H1 (cell line): ENCODE data around the gene EDEM2. TPM values are rescaled to one million over a fixed set of nuclear protein-coding genes. Genes with fewer than 3 reads are reported as not detected.

Source experiments
- CTCF ChIA-PET: fragments of 300-600 bp; sonication (Branson Sonifier 250); formaldehyde crosslinking; loops from one replicate; lab custom pipeline; 2021; ENCODE audit not compliant: partially characterized antibody; lab: Charles Lee
- POLR2A ChIA-PET: fragments of 300-600 bp; sonication (Branson Sonifier 250); formaldehyde crosslinking; loops from one replicate; lab custom pipeline; 2021; ENCODE audit warnings: inconsistent platforms; ENCODE audit not compliant: partially characterized antibody; lab: Charles Lee
- DNase-seq, 2 experiments: peaks; one replicate each; pipeline versions ENCODE4 v3.0.0 to v3.0.0-alpha.2; 2010 to 2022; ENCODE audit warnings: low spot score in 2 of 2, low read depth in 1 of 2, mixed read lengths in 1 of 2
- FAIRE-seq: peaks from 2 replicates; lab custom pipeline; 2011; peaks lifted over from hg19 to GRCh38; lab: Jason Lieb, UNC
- H2AFZ ChIP-seq: 2 replicates; pipeline ENCODE4 v1.8.1; 2012; ENCODE audit warnings: low read length, inconsistent platforms
- H2AK5ac ChIP-seq: 2 replicates; pipeline ENCODE4 v1.6.1; 2013; ENCODE audit warnings: low read depth, low read length
- H2BK120ac ChIP-seq: replicated peaks from 2 replicates; pipeline ENCODE3; 2013; ENCODE audit warnings: low read depth, low read length, inconsistent platforms
- H2BK12ac ChIP-seq: 2 replicates; pipeline ENCODE4 v1.6.1; 2013; ENCODE audit warnings: low read depth, low read length
- H2BK15ac ChIP-seq: 2 replicates; pipeline ENCODE4 v1.6.1; 2013; ENCODE audit warnings: low read length
- H2BK20ac ChIP-seq: 2 replicates; pipeline ENCODE4 v1.6.1; 2013; ENCODE audit warnings: low read length
- H2BK5ac ChIP-seq: 2 replicates; pipeline ENCODE4 v1.6.1; 2013; ENCODE audit warnings: low read depth, low read length
- H3K14ac ChIP-seq: 2 replicates; pipeline ENCODE4 v1.6.1; 2013; ENCODE audit warnings: inconsistent platforms; ENCODE audit not compliant: insufficient read length
- H3K18ac ChIP-seq: 2 replicates; pipeline ENCODE4 v1.6.1; 2013; ENCODE audit warnings: low read length; ENCODE audit errors: extremely low read depth
- H3K23ac ChIP-seq: 2 replicates; pipeline ENCODE4 v1.6.1; 2013; ENCODE audit warnings: inconsistent platforms; ENCODE audit not compliant: insufficient read length
- H3K23me2 ChIP-seq: 2 replicates; pipeline ENCODE4 v1.6.1; 2013; ENCODE audit warnings: low read depth, low read length
- H3K27ac ChIP-seq: 2 replicates; pipeline ENCODE4 v1.6.1; 2011; ENCODE audit warnings: low read depth, low read length, inconsistent platforms
- H3K27me3 ChIP-seq, 4 experiments: replicated peaks in 1 of 4; 1 replicate in 1 of 4; 2 replicates in 3 of 4; pipeline versions ENCODE4 v1.6.1 to v1.8.1; 2011 to 2013; ENCODE audit warnings: low read length in 3 of 4, mild to moderate bottlenecking in 3 of 4, inconsistent platforms in 2 of 4, mixed read lengths in 2 of 4, moderate library complexity in 1 of 4; ENCODE audit not compliant: control insufficient read depth in 3 of 4, insufficient read depth in 3 of 4; ENCODE audit errors: extremely low read depth in 1 of 4
- H3K36me3 ChIP-seq, 4 experiments: 2 replicates each; pipeline versions ENCODE4 v1.6.1 to v1.8.1; 2011 to 2013; ENCODE audit warnings: mild to moderate bottlenecking in 4 of 4, low read length in 3 of 4, moderate library complexity in 2 of 4, control low read depth in 1 of 4, inconsistent platforms in 1 of 4; ENCODE audit not compliant: insufficient read depth in 4 of 4, control insufficient read depth in 2 of 4
- H3K4ac ChIP-seq: replicated peaks from 2 replicates; pipeline ENCODE3; 2013; ENCODE audit warnings: low read length, low read depth, mixed read lengths, inconsistent platforms; ENCODE audit not compliant: insufficient read length
- H3K4me1 ChIP-seq, 4 experiments: replicated peaks in 1 of 4; 1 replicate in 1 of 4; 2 replicates in 3 of 4; pipeline versions ENCODE4 v1.6.1 to v1.8.1; 2011 to 2013; ENCODE audit warnings: low read length in 3 of 4, inconsistent platforms in 2 of 4, mixed read lengths in 1 of 4; ENCODE audit not compliant: insufficient read depth in 4 of 4, control insufficient read depth in 3 of 4
- H3K4me2 ChIP-seq, 2 experiments: 2 replicates each; pipeline versions ENCODE4 v1.6.1 to v1.8.1; 2011 to 2013; ENCODE audit warnings: low read depth in 2 of 2, low read length in 2 of 2, control low read depth in 1 of 2, inconsistent platforms in 1 of 2, mild to moderate bottlenecking in 1 of 2; ENCODE audit not compliant: insufficient read depth in 1 of 2
- H3K4me3 ChIP-seq, 4 experiments: fragments of 200-600, 300-600 bp in 1 of 4; sonication (generic), shearing (Covaris generic), sonication (Bioruptor Twin) in 1 of 4; 2 replicates each; pipeline versions ENCODE4 v1.5.1 to v1.8.1; 2011 to 2016; ENCODE audit warnings: low read length in 4 of 4, low read depth in 3 of 4, control low read depth in 2 of 4, inconsistent platforms in 2 of 4, mild to moderate bottlenecking in 2 of 4, mixed read lengths in 1 of 4, moderate library complexity in 1 of 4; ENCODE audit not compliant: insufficient read depth in 2 of 4; ENCODE audit errors: extremely low read depth in 1 of 4
- H3K56ac ChIP-seq: replicated peaks from 2 replicates; pipeline ENCODE3; 2013; ENCODE audit warnings: low read depth, mild to moderate bottlenecking, mixed read lengths, low read length, inconsistent platforms; ENCODE audit not compliant: insufficient read length
- H3K79me1 ChIP-seq: 2 replicates; pipeline ENCODE4 v1.6.1; 2013; ENCODE audit warnings: low read depth, low read length, control low read depth
- H3K79me2 ChIP-seq, 2 experiments: 2 replicates each; pipeline versions ENCODE4 v1.6.1 to v1.8.1; 2012 to 2013; ENCODE audit warnings: low read length in 2 of 2, mild to moderate bottlenecking in 2 of 2, inconsistent platforms in 1 of 2; ENCODE audit not compliant: insufficient read depth in 2 of 2, control insufficient read depth in 1 of 2
- H3K9ac ChIP-seq, 4 experiments: replicated peaks in 1 of 4; 1 replicate in 1 of 4; 2 replicates in 3 of 4; pipeline versions ENCODE4 v1.6.1 to v1.8.1; 2011 to 2013; ENCODE audit warnings: low read depth in 3 of 4, low read length in 3 of 4, control low read depth in 2 of 4, mild to moderate bottlenecking in 2 of 4, moderate library complexity in 2 of 4, inconsistent platforms in 1 of 4; ENCODE audit errors: extremely low read depth in 1 of 4
- H3K9me3 ChIP-seq, 2 experiments: 2 replicates each; pipeline versions ENCODE4 v1.6.1 to v1.8.1; 2012 to 2013; ENCODE audit warnings: mild to moderate bottlenecking in 2 of 2, moderate library complexity in 2 of 2, control low read depth in 1 of 2, inconsistent platforms in 1 of 2, low read depth in 1 of 2, low read length in 1 of 2, mixed read lengths in 1 of 2; ENCODE audit not compliant: insufficient read depth in 2 of 2
- H4K20me1 ChIP-seq, 2 experiments: replicated peaks in 1 of 2; 2 replicates each; pipeline versions ENCODE3 to v1.8.1; 2011 to 2013; ENCODE audit warnings: inconsistent platforms in 2 of 2, low read length in 2 of 2, mild to moderate bottlenecking in 1 of 2; ENCODE audit not compliant: insufficient read depth in 2 of 2, control insufficient read depth in 1 of 2
- H4K5ac ChIP-seq: 2 replicates; pipeline ENCODE4 v1.6.1; 2013; ENCODE audit warnings: low read length, low read depth, mixed read lengths, inconsistent platforms; ENCODE audit not compliant: insufficient read length
- H4K8ac ChIP-seq: 2 replicates; pipeline ENCODE4 v1.8.0; 2013; ENCODE audit warnings: mild to moderate bottlenecking, moderate library complexity, low read length, inconsistent platforms; ENCODE audit not compliant: insufficient read depth; ENCODE audit errors: extremely low read depth
- H4K91ac ChIP-seq: replicated peaks from 2 replicates; pipeline ENCODE3; 2013; ENCODE audit warnings: low read length, mixed read lengths, inconsistent platforms; ENCODE audit not compliant: insufficient read length
- BRCA1 ChIP-seq: IDR thresholded peaks from 2 replicates; pipeline ENCODE4 v1.6.1; 2012; ENCODE audit warnings: low read depth, low read length, improper control_type of control experiment
- CHD1 ChIP-seq: IDR thresholded peaks from 2 replicates; pipeline ENCODE4 v1.6.1; 2012; ENCODE audit warnings: low read depth, low read length, improper control_type of control experiment
- CREB1 ChIP-seq: IDR thresholded peaks from 2 replicates; pipeline ENCODE4 v1.6.1; 2012; ENCODE audit warnings: inconsistent platforms
- CTBP2 ChIP-seq: IDR thresholded peaks from 2 replicates; pipeline ENCODE4 v1.7.0; 2011; ENCODE audit warnings: borderline replicate concordance, mild to moderate bottlenecking, moderate library complexity, mixed read lengths, low read length; ENCODE audit not compliant: insufficient read depth, insufficient read length
- EGR1 ChIP-seq: IDR thresholded peaks from 2 replicates; pipeline ENCODE4 v1.6.1; 2011; ENCODE audit warnings: low read depth, low read length, borderline replicate concordance
- EP300 ChIP-seq, 2 experiments: IDR thresholded peaks; 1 replicate in 1 of 2; 2 replicates in 1 of 2; pipeline ENCODE4 v1.6.1; 2011 to 2012; ENCODE audit warnings: low read depth in 2 of 2, low read length in 2 of 2, mild to moderate bottlenecking in 2 of 2, borderline replicate concordance in 1 of 2, inconsistent platforms in 1 of 2, moderate library complexity in 1 of 2
- HDAC2 ChIP-seq, 2 experiments: fragments of 300-600 bp in 1 of 2; sonication (generic) in 1 of 2; IDR thresholded peaks; 2 replicates each; pipeline ENCODE4 v1.6.1; 2011 to 2012; ENCODE audit warnings: low read depth in 2 of 2, low read length in 2 of 2, mild to moderate bottlenecking in 2 of 2, moderate library complexity in 2 of 2, borderline replicate concordance in 1 of 2, inconsistent platforms in 1 of 2
- KDM4A ChIP-seq: IDR thresholded peaks from one replicate; pipeline ENCODE4 v1.7.1; 2012; ENCODE audit warnings: low read depth, mild to moderate bottlenecking, moderate library complexity, low read length, inconsistent platforms; ENCODE audit not compliant: severe bottlenecking
- MAFK ChIP-seq: IDR thresholded peaks from 2 replicates; pipeline ENCODE4 v1.6.1; 2012; ENCODE audit warnings: low read depth, mild to moderate bottlenecking, improper control_type of control experiment, low read length
- POLR2A ChIP-seq, 2 experiments: IDR thresholded peaks; 1 replicate in 1 of 2; 2 replicates in 1 of 2; pipeline ENCODE4 v1.6.1; 2011; ENCODE audit warnings: low read depth in 2 of 2, low read length in 2 of 2, mild to moderate bottlenecking in 2 of 2; ENCODE audit errors: control extremely low read depth in 1 of 2
- RFX5 ChIP-seq: IDR thresholded peaks from 2 replicates; pipeline ENCODE4 v1.6.1; 2011; ENCODE audit warnings: low read depth, low read length, improper control_type of control experiment, borderline replicate concordance
- SRF ChIP-seq: IDR thresholded peaks from 2 replicates; pipeline ENCODE4 v1.6.1; 2011; ENCODE audit warnings: mild to moderate bottlenecking, low read depth, low read length, moderate library complexity
- TCF12 ChIP-seq: IDR thresholded peaks from 2 replicates; pipeline ENCODE4 v1.6.1; 2011; ENCODE audit warnings: low read depth, mild to moderate bottlenecking, low read length
- WGBS, 2 experiments: shearing (Covaris generic) in 1 of 2; methylation state at CpG; one replicate each; pipeline versions ENCODE4 v1.1.6 to v1.1.7; 2013 to 2015; ENCODE audit warnings: low lambda C conversion rate in 2 of 2, mixed read lengths in 2 of 2, inconsistent platforms in 1 of 2, low coverage in 1 of 2, missing lambda C conversion rate in 1 of 2; ENCODE audit not compliant: insufficient replicate concordance in 2 of 2, insufficient coverage in 1 of 2, insufficient read length in 1 of 2; ENCODE audit errors: extremely low coverage in 1 of 2, missing lambda C conversion rate in 1 of 2; 5-methylcytosine and 5-hydroxymethylcytosine counted together
- polyA plus RNA-seq, 7 experiments: library from polyadenylated mRNA; depleted of rRNA in 3 of 7; stranded (reverse) in 5 of 7; unstranded in 2 of 7; fragments of >200 nt in 5 of 7; fragments of 200-250 nt in 2 of 7; gene quantifications; 1 replicate in 5 of 7; 2 replicates in 1 of 7; 4 replicates in 1 of 7; pipeline versions ENCODE4 v1.2.1 to v1.2.3, GENCODE V29; 2011 to 2013; ENCODE audit warnings: missing spikeins in 2 of 7, mixed read lengths in 2 of 7
- total RNA-seq: library from RNA; stranded (reverse); fragmentation: NEBNext Ultra II Directional; extraction: Animal tissue kit (Norgen Biotek cat#: 25700); gene quantifications from 2 replicates; pipeline ENCODE4 v1.2.1, GENCODE V29; 2021

EDEM2 gene
- total and polyA plus RNA-seq, 2 of the 8 experiments (the other 6 are each of a cell fraction or from before 2014, with no cell fraction given): 15.2 to 19.6 TPM

DNA sequence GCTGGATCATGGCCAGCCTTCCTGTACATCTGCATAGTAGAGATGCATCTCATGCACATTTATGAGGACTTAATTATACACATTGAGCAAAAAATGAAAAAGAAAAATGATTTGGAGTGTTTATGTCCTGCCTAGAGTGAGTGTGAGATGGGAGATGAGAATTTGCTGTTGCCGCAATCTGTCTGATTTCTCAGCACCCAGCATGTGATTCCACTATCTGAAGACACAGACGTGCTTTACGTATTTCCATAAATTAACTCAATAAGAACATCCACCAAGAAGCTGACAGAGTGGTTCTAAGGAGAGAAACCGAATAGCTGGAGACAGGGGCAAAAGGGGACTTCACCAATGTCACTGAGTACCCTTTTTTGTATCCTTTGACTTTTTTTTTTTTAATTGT is 15.2 kb downstream of the EDEM2 start:
- CTCF ChIA-PET: interaction anchor here (0.6 to 1.2 kb wide), 2 partner anchors 10 to 137 kb away, joined by 3 read pairs; no protein-coding TSS in a partner anchor

More for the DNA sequence above, 15.2 kb downstream of the EDEM2 start:
- POLR2A ChIA-PET: interaction anchor here (2.2 kb wide), 1 partner anchor 16 kb away, joined by 5 read pairs; no protein-coding TSS in a partner anchor
- FAIRE-seq (no peak), DNase-seq (no peak)
- Histone ChIP-seq H4K5ac (no peak overlapping the region), H3K27ac (no peak overlapping the region), H4K8ac (no peak overlapping the region), H2AFZ (no peak overlapping the region), H3K27me3 (no peaks in the 10 kb centered on the region), H3K79me1 (no peaks in the 10 kb centered on the region), H3K14ac (no peak overlapping the region), H2BK20ac (no peak overlapping the region), H3K36me3 (peaks cover 4 to 62% (median 28%) of the 10 kb centered on the region in 4 experiments; a peak in 7 of 8 replicates), H3K4me1 (no peaks in the 10 kb centered on the region), H3K79me2 (no peaks in the 10 kb centered on the region), H3K9me3 (no peaks in the 10 kb centered on the region), H3K23ac (no peak overlapping the region), H4K20me1 (peaks cover 0 to 1% of the 10 kb centered on the region in 2 experiments), H3K4ac (no peak overlapping the region), H3K18ac (no peak overlapping the region), H3K4me2 (no peak overlapping the region), H2BK120ac (no peak overlapping the region), H2BK5ac (no peak overlapping the region), H2AK5ac (no peak overlapping the region), H3K9ac (no peak overlapping the region), H3K23me2 (no peaks in the 10 kb centered on the region), H3K4me3 (no peak overlapping the region), H3K56ac (no peak overlapping the region), H2BK12ac (no peak overlapping the region), H4K91ac (no peak overlapping the region), H2BK15ac (no peak overlapping the region)
- 90% methylated on average over 4 of the region's 4 CpGs; no CpG with 5 or more reads in 1 of the 2 experiments for WGBS, 2 experiments
- TF ChIP-seq CHD1 (no peak), HDAC2 (IDR thresholded peaks at IDR 0.05; ENCODE audit: borderline replicate concordance in 1 of 2, low read depth in 2 of 2, low read length in 2 of 2) (no peak), EGR1 (no peak), BRCA1 (no peak), CTBP2 (no peak), SRF (no peak), POLR2A (IDR thresholded peaks at IDR 0.05; ENCODE audit: control extremely low read depth in 1 of 2, low read depth in 2 of 2, low read length in 2 of 2) (no peak), MAFK (no peak), KDM4A (no peak), EP300 (IDR thresholded peaks at IDR 0.05; ENCODE audit: borderline replicate concordance in 1 of 2, low read depth in 2 of 2, low read length in 2 of 2) (no peak), CREB1 (no peak), RFX5 (no peak), TCF12 (no peak)
